Cardiac muscle cell (in vitro differentiated cells and primary cell): ENCODE measurements around the gene CD1D. TPM values are rescaled to one million over a fixed set of nuclear protein-coding genes. Genes with fewer than 3 reads are reported as not detected.

ENCODE experiments used
- DNase-seq, 2 donors: peaks; one replicate each; pipeline versions ENCODE4 v3.0.0 to v3.0.0-alpha.2; 2010 to 2017; ENCODE audit warnings: low read depth in 1 of 2, low spot score in 1 of 2
- H3K27ac ChIP-seq: fragments of 200-600 bp; sonication (generic); 2 replicates; pipeline ENCODE4 v1.5.1; 2016
- H3K27me3 ChIP-seq: fragments of 200-600 bp; sonication (generic); 2 replicates; pipeline ENCODE4 v1.6.0; 2016; ENCODE audit warnings: control low read depth
- H3K36me3 ChIP-seq: fragments of 200-600 bp; sonication (generic); 2 replicates; pipeline ENCODE4 v1.5.1; 2016; ENCODE audit warnings: control low read depth
- H3K4me1 ChIP-seq: fragments of 200-600 bp; sonication (generic); 2 replicates; pipeline ENCODE4 v1.8.1; 2017; ENCODE audit warnings: low read depth, mild to moderate bottlenecking, mixed run types
- H3K4me3 ChIP-seq: fragments of 200-600 bp; sonication (generic); 2 replicates; pipeline ENCODE4 v1.5.1; 2016; ENCODE audit warnings: mild to moderate bottlenecking
- H3K9me3 ChIP-seq: fragments of 200-600 bp; sonication (generic); 2 replicates; pipeline ENCODE4 v1.5.1; 2017; ENCODE audit warnings: low read depth, mild to moderate bottlenecking, control low read depth
- polyA plus RNA-seq: library from polyadenylated mRNA; unstranded; fragments of >200 nt; fragmentation: Nextera tagmentation; extraction: Ambion mirVana; gene quantifications from 2 replicates; pipeline ENCODE4 v1.2.1, GENCODE V29; 2016
- total RNA-seq: library from RNA; depleted of rRNA; stranded (reverse); fragments of >200 nt; gene quantifications from 2 replicates; pipeline ENCODE4 v1.2.3, GENCODE V29; 2016
- TF ChIP-seq, protein P1 (sequence below): IDR thresholded peaks from 2 replicates; pipeline ENCODE4 v1.5.1; 2012; ENCODE audit warnings: low read depth, mild to moderate bottlenecking, low read length

The CD1D gene
- total and polyA plus RNA-seq, 2 experiments from 2014 or later: 4.6 to 8.2 TPM

- H3K4me1 ChIP-seq: no peaks in the 10 kb centered on the region
- DNase-seq: no peak
- no peak overlapping the region for H3K27ac ChIP-seq
- no peak overlapping the region for H3K4me3 ChIP-seq
- no peaks in the 10 kb centered on the region for H3K36me3 ChIP-seq
- peaks cover 3% of the 10 kb centered on the region for H3K27me3 ChIP-seq
- TF ChIP-seq, protein P1, sequence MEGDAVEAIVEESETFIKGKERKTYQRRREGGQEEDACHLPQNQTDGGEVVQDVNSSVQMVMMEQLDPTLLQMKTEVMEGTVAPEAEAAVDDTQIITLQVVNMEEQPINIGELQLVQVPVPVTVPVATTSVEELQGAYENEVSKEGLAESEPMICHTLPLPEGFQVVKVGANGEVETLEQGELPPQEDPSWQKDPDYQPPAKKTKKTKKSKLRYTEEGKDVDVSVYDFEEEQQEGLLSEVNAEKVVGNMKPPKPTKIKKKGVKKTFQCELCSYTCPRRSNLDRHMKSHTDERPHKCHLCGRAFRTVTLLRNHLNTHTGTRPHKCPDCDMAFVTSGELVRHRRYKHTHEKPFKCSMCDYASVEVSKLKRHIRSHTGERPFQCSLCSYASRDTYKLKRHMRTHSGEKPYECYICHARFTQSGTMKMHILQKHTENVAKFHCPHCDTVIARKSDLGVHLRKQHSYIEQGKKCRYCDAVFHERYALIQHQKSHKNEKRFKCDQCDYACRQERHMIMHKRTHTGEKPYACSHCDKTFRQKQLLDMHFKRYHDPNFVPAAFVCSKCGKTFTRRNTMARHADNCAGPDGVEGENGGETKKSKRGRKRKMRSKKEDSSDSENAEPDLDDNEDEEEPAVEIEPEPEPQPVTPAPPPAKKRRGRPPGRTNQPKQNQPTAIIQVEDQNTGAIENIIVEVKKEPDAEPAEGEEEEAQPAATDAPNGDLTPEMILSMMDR: no peak
- no peaks in the 10 kb centered on the region for H3K9me3 ChIP-seq
Measured at GRCh38 chr1:158150523-158150922, 30.2 kb upstream of the CD1D start.

DNA sequence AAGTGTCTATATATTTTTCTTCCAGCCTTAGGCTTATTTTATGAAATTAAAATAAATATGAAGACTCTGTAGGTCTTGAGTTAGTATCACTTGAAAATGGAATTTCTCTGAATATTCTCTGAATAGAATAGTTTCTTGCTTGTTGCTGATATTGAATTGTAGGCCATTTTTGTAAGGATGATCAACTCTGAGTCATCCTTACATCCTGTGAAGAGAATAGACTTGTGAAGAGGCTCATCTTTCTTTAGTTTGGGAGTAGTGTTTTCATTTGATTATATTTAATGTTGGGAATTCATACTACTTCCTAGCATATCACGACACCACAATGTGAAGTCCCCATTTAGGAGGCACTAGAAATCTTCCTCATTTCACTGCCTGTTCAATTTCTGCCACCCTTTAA, 27.5 kb upstream of the CD1D start:
- no peak for DNase-seq

GRCh38 chr1:158153746-158154444, 26.8 kb upstream of the CD1D start:
- peaks cover 3% of the 10 kb centered on the region for H3K27me3 ChIP-seq
- DNase-seq: no peak

More for the DNA sequence above, 27.5 kb upstream of the CD1D start:
- H3K4me3 ChIP-seq: no peak overlapping the region
- H3K27ac ChIP-seq: no peak overlapping the region
- peaks cover 3% of the 10 kb centered on the region for H3K27me3 ChIP-seq
- H3K9me3 ChIP-seq: no peaks in the 10 kb centered on the region
- no peaks in the 10 kb centered on the region for H3K4me1 ChIP-seq
- no peaks in the 10 kb centered on the region for H3K36me3 ChIP-seq
- TF ChIP-seq, protein P1: no peak

DNA sequence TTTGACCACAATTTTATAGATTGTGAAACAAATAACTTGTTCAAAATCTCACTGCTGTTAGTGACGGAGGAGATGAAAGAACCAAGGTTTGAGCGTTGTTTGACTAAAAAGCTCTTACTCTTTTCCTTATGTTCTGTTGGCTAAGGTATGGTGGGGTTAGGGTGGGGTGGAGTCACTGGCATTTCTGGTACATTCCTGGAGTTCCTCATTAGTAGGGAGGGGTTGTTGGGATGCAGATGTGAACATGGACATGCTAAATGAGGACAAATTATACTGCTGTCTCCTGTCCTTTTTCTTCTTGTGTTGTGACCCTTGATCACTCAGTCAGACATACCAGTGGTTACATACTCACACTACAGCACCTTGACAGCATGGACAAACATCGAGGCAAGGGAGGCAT, 26.2 kb upstream of the CD1D start:
- TF ChIP-seq, protein P1: no peak

More at GRCh38 chr1:158153746-158154444, 26.8 kb upstream of the CD1D start:
- no peaks in the 10 kb centered on the region for H3K36me3 ChIP-seq
- TF ChIP-seq, protein P1: no peak
- no peak overlapping the region for H3K4me3 ChIP-seq
- no peaks in the 10 kb centered on the region for H3K9me3 ChIP-seq
- no peak overlapping the region for H3K27ac ChIP-seq
- no peaks in the 10 kb centered on the region for H3K4me1 ChIP-seq

DNA sequence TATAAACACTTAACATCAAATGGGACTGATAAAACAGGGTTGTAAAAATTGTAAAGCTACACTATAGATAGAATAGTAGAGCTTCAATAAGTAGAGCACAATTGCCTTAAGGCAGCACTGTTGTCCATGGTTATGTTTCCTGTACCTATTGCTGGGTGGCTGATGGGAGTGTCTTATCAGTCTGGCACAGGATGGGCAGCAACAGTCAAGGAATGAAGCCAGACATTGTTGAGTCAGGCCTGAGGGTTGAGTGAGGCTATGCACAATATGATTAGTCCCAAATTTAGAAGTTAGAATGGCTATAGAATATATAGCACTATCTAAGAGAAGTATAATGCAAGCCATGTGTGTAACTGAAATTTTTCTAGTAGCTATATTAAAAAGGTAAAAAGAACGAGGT, 25.0 kb upstream of the CD1D start:
- TF ChIP-seq, protein P1: no peak
- Histone ChIP-seq H3K27me3 (peaks cover 3% of the 10 kb centered on the region), H3K4me1 (no peaks in the 10 kb centered on the region), H3K36me3 (no peaks in the 10 kb centered on the region), H3K9me3 (no peaks in the 10 kb centered on the region), H3K27ac (no peak overlapping the region), H3K4me3 (no peak overlapping the region)
- no peak for DNase-seq

More for the DNA sequence above, 26.2 kb upstream of the CD1D start:
- DNase-seq: no peak
- Histone ChIP-seq H3K9me3 (no peaks in the 10 kb centered on the region), H3K27me3 (peaks cover 3% of the 10 kb centered on the region), H3K4me1 (no peaks in the 10 kb centered on the region), H3K36me3 (no peaks in the 10 kb centered on the region), H3K27ac (no peak overlapping the region), H3K4me3 (no peak overlapping the region)
